Common myeloid progenitor, CD34-positive (primary cell): ENCODE results near the gene PRKCZ.

Experiments
- CTCF ChIA-PET: fragments of 350-600 bp; sonication (Branson Sonifier 250); formaldehyde crosslinking; loops from one replicate; lab custom pipeline; 2021; ENCODE audit warnings: antibody characterized with exemption; lab: Charles Lee
- POLR2A ChIA-PET: fragments of 350-600 bp; sonication (Branson Sonifier 250); formaldehyde crosslinking; loops from one replicate; lab custom pipeline; 2021; ENCODE audit warnings: antibody characterized with exemption; lab: Charles Lee
- DNase-seq, 3 donors: peaks; one replicate each; pipeline versions ENCODE4 v3.0.0 to v3.0.0-alpha.2; 2013
- H3K27ac ChIP-seq, 2 experiments: 1 replicate in 1 of 2; 2 replicates in 1 of 2; pipeline ENCODE4 v1.7.0; 2013; ENCODE audit warnings: inconsistent platforms in 2 of 2, low read length in 2 of 2, mild to moderate bottlenecking in 2 of 2, low read depth in 1 of 2, moderate library complexity in 1 of 2; ENCODE audit not compliant: severe bottlenecking in 2 of 2, insufficient read depth in 1 of 2, poor library complexity in 1 of 2
- H3K27me3 ChIP-seq, 5 experiments: replicated peaks in 2 of 5; 1 replicate in 3 of 5; 2 replicates in 2 of 5; pipeline versions ENCODE4 v1.6.1 to v1.7.0; 2013; ENCODE audit warnings: low read length in 4 of 5, mild to moderate bottlenecking in 2 of 5, moderate library complexity in 2 of 5, inconsistent platforms in 1 of 5; ENCODE audit not compliant: insufficient read depth in 5 of 5, control insufficient read depth in 4 of 5
- H3K36me3 ChIP-seq, 4 experiments: 1 replicate in 2 of 4; 2 replicates in 2 of 4; pipeline versions ENCODE4 v1.6.1 to v1.7.0; 2013; ENCODE audit warnings: low read length in 3 of 4, control low read depth in 1 of 4, mild to moderate bottlenecking in 1 of 4; ENCODE audit not compliant: control insufficient read depth in 4 of 4, insufficient read depth in 4 of 4
- H3K4me1 ChIP-seq, 4 experiments: 1 replicate in 3 of 4; 2 replicates in 1 of 4; pipeline versions ENCODE4 v1.6.1 to v1.7.1; 2013; ENCODE audit warnings: low read length in 3 of 4, mild to moderate bottlenecking in 3 of 4, control low read depth in 1 of 4, inconsistent platforms in 1 of 4, moderate library complexity in 1 of 4; ENCODE audit not compliant: control insufficient read depth in 4 of 4, insufficient read depth in 4 of 4; ENCODE audit errors: control extremely low read depth in 1 of 4
- H3K4me3 ChIP-seq, 7 experiments: 1 replicate in 4 of 7; 2 replicates in 3 of 7; pipeline versions ENCODE4 v1.5.1 to v1.7.0; 2013; ENCODE audit warnings: mild to moderate bottlenecking in 7 of 7, low read length in 6 of 7, moderate library complexity in 6 of 7, inconsistent platforms in 2 of 7, low read depth in 2 of 7, control low read depth in 1 of 7; ENCODE audit not compliant: insufficient read depth in 4 of 7, control insufficient read depth in 1 of 7; ENCODE audit errors: extremely low read depth in 1 of 7
- H3K9me3 ChIP-seq, 5 experiments: 1 replicate in 4 of 5; 2 replicates in 1 of 5; pipeline versions ENCODE4 v1.6.1 to v1.7.1; 2013; ENCODE audit warnings: low read length in 4 of 5, mild to moderate bottlenecking in 2 of 5, inconsistent platforms in 1 of 5, low read depth in 1 of 5, moderate library complexity in 1 of 5; ENCODE audit not compliant: control insufficient read depth in 4 of 5, insufficient read depth in 2 of 5; ENCODE audit errors: control extremely low read depth in 1 of 5
- WGBS: methylation state at CpG from one replicate; pipeline ENCODE4 v1.1.5; 2013; ENCODE audit not compliant: insufficient coverage; 5-methylcytosine and 5-hydroxymethylcytosine counted together

The PRKCZ gene

DNA sequence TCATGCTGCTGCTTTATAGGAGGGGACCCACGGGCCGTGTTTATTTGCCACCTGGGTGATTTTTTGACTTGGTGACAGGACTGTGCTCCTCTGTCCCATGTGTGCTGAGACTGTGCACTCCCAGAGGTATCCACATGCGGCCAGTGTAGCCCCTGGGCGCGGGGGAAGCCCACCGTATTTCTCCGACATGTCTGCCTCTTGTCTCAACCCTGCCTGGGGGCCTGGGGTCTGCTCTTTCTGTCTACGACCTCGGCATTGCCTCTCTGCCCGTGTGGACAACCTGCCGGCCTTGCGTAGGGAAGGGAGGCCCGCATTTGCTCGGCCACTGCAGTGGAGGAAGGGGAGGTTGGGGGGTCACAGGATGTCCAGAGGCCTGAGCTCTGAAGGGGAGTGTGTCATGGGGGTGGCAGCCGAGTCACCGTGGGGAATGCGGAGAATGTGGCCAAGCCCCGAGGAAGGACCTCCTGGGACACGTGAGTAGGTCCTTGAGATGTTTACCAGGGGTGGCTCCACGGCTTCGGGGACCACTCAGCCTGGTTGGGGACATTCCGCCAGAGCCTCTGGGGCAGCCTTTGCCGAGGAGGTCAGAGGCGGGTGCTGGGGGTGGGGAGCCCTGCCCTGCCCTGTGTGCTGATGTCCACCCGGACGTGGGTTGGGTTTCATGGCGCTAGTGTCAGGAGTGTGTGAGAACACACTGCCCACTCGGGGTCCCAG, 11.0 kb downstream of the PRKCZ start:
- DNase-seq = no peak
- ChIA-PET POLR2A (interaction anchor here (0.8 kb wide), 1 partner anchor 131 kb away, joined by 3 read pairs; no protein-coding TSS in a partner anchor), CTCF (no interaction called here)
- Histone ChIP-seq H3K9me3 (peaks cover 1 to 10% (median 5%) of the 10 kb centered on the region in 5 experiments), H3K36me3 (peaks cover 0 to 53% (median 10%) of the 10 kb centered on the region in 4 experiments), H3K27ac (no peak overlapping the region), H3K27me3 (no peaks in the 10 kb centered on the region), H3K4me1 (no peaks in the 10 kb centered on the region), H3K4me3 (no peak overlapping the region)
- WGBS = 96% methylated on average over 27 of the region's 28 CpGs

DNA sequence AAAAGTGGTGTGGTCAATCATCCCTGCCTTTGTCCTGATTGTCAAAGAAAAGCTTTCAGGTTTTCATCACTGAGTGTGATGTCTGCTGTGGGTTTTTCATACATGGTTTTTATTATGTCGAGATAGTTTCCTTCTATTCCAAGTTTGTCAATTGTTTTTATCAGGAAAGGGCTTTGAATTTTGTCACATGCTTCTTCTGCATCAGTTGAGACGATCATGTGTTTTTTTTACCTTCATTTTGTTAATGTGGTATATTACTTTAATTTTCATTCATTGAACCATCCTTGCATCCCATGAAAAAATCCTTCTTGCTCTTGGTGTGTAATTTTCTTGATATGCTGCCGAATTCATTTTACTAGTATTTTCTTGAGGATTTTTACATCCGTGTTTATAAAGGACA, 15.5 kb downstream of the PRKCZ start:
- Histone ChIP-seq H3K36me3 (peaks cover 0 to 42% (median 6%) of the 10 kb centered on the region in 4 experiments), H3K9me3 (peaks cover 1 to 10% (median 5%) of the 10 kb centered on the region in 5 experiments), H3K27me3 (no peaks in the 10 kb centered on the region), H3K27ac (no peak overlapping the region), H3K4me3 (no peak overlapping the region), H3K4me1 (no peaks in the 10 kb centered on the region)
- WGBS = no CpG with 5 or more reads among the region's 4 CpGs
- POLR2A ChIA-PET = no interaction called here
- CTCF ChIA-PET = no interaction called here
- DNase-seq = no peak

DNA sequence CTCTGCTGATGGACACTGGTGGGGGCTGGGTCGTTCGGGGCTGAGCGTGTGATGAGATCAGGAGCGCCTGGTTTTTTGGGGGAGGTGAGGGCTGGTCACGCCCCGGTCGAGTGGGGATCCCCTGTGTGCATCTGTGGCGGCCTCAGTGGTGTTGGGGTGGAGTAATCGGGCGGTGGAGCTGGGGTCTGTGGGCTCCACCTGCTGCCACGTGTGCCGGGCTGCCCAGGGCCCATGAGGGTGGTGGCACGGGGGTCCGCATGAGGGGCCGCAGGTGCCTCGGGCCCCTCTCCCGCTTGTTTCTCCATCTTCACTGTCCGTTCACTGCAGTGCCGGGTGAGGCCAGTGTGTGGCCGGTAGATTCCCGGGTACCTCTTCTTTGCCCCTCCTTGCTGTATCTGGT, 17.2 kb downstream of the PRKCZ start:
- DNase-seq = no peak
- Histone ChIP-seq H3K27me3 (no peaks in the 10 kb centered on the region), H3K9me3 (peaks cover 1 to 10% (median 5%) of the 10 kb centered on the region in 5 experiments), H3K27ac (no peak overlapping the region), H3K4me3 (no peak overlapping the region), H3K36me3 (peaks cover 0 to 26% (median 6%) of the 10 kb centered on the region in 4 experiments), H3K4me1 (no peaks in the 10 kb centered on the region)
- ChIA-PET CTCF (no interaction called here), POLR2A (no interaction called here)
- WGBS = over 99% methylated on average over 14 of the region's 21 CpGs

DNA sequence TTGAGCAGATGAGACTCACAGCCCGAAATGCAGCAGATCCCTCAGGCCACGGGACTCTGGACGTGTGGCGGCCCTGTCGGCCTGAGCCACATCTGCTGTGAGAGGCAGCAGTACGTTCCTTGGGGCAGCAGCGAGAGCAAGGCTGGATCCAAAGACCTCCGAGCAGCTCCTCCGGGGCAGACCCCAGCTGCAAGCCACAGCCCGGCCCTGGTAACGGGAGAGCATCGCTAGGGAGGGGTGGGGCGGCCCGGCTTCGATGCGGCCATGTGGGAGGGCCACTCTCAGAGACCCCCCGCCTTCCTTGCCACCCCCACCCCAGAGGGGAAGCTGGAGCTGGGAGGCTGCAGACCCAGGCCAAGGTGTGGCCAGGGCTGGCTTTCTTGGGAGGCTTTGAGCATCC, 17.8 kb downstream of the PRKCZ start:
- ChIA-PET CTCF (no interaction called here), POLR2A (no interaction called here)
- no peak for DNase-seq
- Histone ChIP-seq H3K36me3 (peaks cover 0 to 25% (median 6%) of the 10 kb centered on the region in 4 experiments), H3K4me3 (no peak overlapping the region), H3K9me3 (peaks cover 1 to 10% (median 5%) of the 10 kb centered on the region in 5 experiments), H3K27ac (no peak overlapping the region), H3K27me3 (no peaks in the 10 kb centered on the region), H3K4me1 (no peaks in the 10 kb centered on the region)
- WGBS = 98% methylated on average over 10 of the region's 17 CpGs

DNA sequence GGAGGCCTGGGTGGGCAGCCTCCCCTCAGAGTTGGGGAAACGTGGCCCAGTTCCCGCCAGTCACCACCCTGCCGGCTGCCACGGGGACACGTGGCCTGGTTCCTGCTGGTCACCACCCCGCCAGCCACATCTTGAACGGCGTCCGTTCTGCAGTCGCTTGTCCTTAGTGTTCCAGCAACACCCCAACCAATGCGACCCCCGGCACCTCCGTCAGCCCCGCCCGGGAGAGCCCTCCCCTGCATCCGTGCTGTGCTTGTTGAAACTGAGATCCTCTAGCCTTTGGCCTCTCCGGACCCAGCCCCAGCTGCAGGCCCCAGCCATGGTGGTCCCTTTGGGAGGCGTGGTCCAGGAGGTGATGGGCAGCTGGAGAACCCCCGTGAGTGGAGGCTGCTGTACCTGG, 18.7 kb downstream of the PRKCZ start:
- no peaks in the 10 kb centered on the region for H3K27me3 ChIP-seq
- WGBS = 97% methylated on average over 17 of the region's 19 CpGs
- ChIA-PET POLR2A (no interaction called here), CTCF (no interaction called here)
- DNase-seq = no peak
- H3K27ac ChIP-seq = no peak overlapping the region
- no peak overlapping the region for H3K4me3 ChIP-seq
- H3K4me1 ChIP-seq = no peaks in the 10 kb centered on the region
- H3K36me3 ChIP-seq = peaks cover 0 to 28% (median 4%) of the 10 kb centered on the region in 4 experiments
- peaks cover 1 to 10% (median 5%) of the 10 kb centered on the region in 5 experiments for H3K9me3 ChIP-seq

DNA sequence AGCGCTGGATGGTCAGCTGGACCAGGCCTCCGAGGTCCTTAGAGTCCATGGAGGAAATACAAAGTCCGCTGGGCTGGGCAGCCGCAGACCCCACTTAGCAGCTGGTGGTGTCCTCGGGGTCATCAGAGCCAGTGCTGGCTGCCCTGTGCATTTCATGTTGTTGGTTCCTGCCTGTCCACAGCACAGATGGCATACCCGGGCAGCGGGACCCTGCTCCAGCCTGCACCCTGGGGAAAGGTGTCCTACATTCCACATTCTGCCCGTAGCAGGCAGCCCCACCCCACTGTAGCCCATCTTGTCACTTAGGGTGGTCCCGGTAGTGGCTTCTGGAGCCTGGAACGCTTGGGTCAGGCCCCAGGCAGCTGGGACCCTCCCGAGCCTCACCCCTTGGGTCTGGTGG, 19.8 kb downstream of the PRKCZ start:
- CTCF ChIA-PET = no interaction called here
- Histone ChIP-seq H3K4me1 (no peaks in the 10 kb centered on the region), H3K27ac (no peak overlapping the region), H3K4me3 (no peak overlapping the region), H3K9me3 (peaks cover 0 to 2% (median under 1%) of the 10 kb centered on the region in 5 experiments), H3K36me3 (peaks cover 0 to 21% (median under 1%) of the 10 kb centered on the region in 4 experiments), H3K27me3 (no peaks in the 10 kb centered on the region)
- WGBS = 99% methylated on average over 11 of the region's 11 CpGs
- POLR2A ChIA-PET = no interaction called here
- DNase-seq = no peak

DNA sequence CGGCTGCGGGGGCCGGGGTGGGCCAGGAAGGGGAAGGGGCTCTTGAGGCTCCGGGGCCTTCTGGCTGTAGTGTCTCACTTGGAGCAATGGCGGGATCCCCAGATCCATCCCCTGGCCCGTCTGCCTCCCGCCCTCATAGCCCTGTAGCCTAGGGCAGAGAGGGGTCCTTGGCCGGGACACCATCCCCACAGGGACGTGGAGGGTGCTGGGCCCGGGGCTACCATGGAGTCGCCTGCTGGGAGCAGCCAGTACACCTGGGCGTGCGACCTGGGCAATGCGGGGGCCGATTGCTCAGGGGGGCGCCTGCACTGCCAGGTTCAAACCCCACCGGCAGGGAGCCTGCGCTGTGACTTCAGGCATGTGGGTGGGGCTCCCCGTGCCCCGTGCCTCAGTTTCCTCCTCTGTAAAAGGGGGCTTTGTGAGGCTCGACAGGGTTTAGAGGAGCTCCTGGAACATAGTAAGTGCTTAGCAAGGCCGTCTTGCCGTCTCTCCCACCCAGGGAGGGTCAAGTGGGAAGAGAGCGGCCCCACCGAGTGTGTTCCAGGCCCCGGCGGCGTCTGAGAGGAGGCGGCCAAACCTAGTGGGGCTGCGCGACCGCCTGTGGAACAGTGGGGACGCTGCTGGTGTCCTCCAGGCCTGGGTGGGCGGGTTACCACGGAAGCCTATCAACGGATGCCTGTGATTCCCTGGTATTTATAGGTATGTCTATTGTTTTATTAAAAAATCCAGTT, 20.8 kb downstream of the PRKCZ start:
- over 99% methylated on average over 32 of the region's 36 CpGs for WGBS
- no peaks in the 10 kb centered on the region for H3K4me1 ChIP-seq
- CTCF ChIA-PET = no interaction called here
- peaks cover 0 to 22% (median under 1%) of the 10 kb centered on the region in 4 experiments for H3K36me3 ChIP-seq
- H3K27ac ChIP-seq = no peak overlapping the region
- DNase-seq = no peak
- H3K4me3 ChIP-seq = no peak overlapping the region
- H3K9me3 ChIP-seq = no peaks in the 10 kb centered on the region
- H3K27me3 ChIP-seq = no peaks in the 10 kb centered on the region
- POLR2A ChIA-PET = no interaction called here
